ENCODE data around the gene BHMT.

DNA sequence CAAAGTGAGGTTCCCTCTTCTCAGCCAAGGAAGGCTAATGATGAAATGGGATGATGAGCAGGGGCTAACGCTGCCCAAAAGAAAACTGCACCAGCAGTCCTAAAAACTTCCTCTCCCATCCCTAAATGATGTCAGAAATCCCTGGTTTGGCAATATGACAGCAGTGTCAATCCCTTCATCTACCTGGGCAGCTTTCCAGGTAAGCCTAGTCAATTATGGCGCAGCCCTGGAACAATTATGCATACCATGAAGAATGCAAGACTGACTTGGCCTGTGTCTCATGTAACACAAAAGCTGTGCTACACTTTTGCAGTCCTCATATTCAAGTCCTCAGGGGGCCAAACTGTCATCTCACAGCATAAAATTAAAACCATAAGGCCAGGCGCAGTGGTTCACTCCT, 49.2 kb upstream of the BHMT start:
- TF ChIP-seq, protein P1, sequence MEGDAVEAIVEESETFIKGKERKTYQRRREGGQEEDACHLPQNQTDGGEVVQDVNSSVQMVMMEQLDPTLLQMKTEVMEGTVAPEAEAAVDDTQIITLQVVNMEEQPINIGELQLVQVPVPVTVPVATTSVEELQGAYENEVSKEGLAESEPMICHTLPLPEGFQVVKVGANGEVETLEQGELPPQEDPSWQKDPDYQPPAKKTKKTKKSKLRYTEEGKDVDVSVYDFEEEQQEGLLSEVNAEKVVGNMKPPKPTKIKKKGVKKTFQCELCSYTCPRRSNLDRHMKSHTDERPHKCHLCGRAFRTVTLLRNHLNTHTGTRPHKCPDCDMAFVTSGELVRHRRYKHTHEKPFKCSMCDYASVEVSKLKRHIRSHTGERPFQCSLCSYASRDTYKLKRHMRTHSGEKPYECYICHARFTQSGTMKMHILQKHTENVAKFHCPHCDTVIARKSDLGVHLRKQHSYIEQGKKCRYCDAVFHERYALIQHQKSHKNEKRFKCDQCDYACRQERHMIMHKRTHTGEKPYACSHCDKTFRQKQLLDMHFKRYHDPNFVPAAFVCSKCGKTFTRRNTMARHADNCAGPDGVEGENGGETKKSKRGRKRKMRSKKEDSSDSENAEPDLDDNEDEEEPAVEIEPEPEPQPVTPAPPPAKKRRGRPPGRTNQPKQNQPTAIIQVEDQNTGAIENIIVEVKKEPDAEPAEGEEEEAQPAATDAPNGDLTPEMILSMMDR (IDR thresholded peaks at IDR 0.05 in 2 of 3, conservative IDR thresholded peaks at IDR 0.05 in 1 of 3; ENCODE audit: insufficient read depth in 2 of 3, low read depth in 1 of 3, low read length in 3 of 3), result no peak
- TF ChIP-seq, protein P2, sequence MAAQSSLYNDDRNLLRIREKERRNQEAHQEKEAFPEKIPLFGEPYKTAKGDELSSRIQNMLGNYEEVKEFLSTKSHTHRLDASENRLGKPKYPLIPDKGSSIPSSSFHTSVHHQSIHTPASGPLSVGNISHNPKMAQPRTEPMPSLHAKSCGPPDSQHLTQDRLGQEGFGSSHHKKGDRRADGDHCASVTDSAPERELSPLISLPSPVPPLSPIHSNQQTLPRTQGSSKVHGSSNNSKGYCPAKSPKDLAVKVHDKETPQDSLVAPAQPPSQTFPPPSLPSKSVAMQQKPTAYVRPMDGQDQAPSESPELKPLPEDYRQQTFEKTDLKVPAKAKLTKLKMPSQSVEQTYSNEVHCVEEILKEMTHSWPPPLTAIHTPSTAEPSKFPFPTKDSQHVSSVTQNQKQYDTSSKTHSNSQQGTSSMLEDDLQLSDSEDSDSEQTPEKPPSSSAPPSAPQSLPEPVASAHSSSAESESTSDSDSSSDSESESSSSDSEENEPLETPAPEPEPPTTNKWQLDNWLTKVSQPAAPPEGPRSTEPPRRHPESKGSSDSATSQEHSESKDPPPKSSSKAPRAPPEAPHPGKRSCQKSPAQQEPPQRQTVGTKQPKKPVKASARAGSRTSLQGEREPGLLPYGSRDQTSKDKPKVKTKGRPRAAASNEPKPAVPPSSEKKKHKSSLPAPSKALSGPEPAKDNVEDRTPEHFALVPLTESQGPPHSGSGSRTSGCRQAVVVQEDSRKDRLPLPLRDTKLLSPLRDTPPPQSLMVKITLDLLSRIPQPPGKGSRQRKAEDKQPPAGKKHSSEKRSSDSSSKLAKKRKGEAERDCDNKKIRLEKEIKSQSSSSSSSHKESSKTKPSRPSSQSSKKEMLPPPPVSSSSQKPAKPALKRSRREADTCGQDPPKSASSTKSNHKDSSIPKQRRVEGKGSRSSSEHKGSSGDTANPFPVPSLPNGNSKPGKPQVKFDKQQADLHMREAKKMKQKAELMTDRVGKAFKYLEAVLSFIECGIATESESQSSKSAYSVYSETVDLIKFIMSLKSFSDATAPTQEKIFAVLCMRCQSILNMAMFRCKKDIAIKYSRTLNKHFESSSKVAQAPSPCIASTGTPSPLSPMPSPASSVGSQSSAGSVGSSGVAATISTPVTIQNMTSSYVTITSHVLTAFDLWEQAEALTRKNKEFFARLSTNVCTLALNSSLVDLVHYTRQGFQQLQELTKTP (IDR thresholded peaks at IDR 0.05; ENCODE audit: low read depth in 1 of 2, partially characterized antibody in 2 of 2), result no peak
- TF ChIP-seq MEF2D (tag; conservative IDR thresholded peaks at IDR 0.05; ENCODE audit: low read depth) (no peak), POLR2A (conservative IDR thresholded peaks at IDR 0.05) (no peak), ZNF124 (CRISPR knock-in tag; IDR thresholded peaks at IDR 0.05) (no peak)
